Neural progenitor cell (in vitro differentiated cells): ENCODE results near the gene ADAM23.

Source experiments
- EZH2 ChIP-seq: fragments of 200-600 bp; sonication (generic); IDR thresholded peaks from 2 replicates; pipeline ENCODE4 v1.6.1; 2017; ENCODE audit warnings: antibody characterized with exemption, mild to moderate bottlenecking, moderate library complexity
- TF ChIP-seq, protein P1 (sequence below): fragments of 200-600 bp; sonication (generic); IDR thresholded peaks from 2 replicates; pipeline ENCODE4 v1.5.1; 2017; ENCODE audit warnings: antibody characterized with exemption, mild to moderate bottlenecking

DNA sequence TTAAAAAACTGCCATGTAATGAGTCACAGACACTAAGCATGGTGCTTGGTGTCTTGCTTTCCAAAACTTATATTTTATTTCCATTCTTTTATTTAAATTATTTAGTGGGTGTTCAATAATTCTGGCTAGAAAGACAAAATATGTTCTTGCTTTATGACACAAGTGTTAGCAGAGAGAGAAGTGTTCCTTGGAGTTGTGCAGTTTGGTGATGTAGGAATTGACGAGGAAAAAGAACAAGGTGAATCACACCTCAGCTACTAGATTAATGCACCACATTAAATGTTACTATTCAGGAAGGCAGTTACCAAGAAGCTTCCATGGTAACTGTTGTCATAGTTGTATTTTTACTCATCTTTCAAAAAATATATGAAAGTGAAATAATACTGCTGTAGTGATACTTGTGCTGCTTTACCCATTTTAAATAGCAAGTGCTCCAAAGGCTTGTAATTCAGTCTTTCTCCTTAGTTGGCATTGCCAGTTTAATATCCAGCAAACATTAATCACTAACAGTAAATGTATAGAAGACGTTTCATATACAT, 28.3 kb downstream of the ADAM23 start:
- TF ChIP-seq, protein P1, sequence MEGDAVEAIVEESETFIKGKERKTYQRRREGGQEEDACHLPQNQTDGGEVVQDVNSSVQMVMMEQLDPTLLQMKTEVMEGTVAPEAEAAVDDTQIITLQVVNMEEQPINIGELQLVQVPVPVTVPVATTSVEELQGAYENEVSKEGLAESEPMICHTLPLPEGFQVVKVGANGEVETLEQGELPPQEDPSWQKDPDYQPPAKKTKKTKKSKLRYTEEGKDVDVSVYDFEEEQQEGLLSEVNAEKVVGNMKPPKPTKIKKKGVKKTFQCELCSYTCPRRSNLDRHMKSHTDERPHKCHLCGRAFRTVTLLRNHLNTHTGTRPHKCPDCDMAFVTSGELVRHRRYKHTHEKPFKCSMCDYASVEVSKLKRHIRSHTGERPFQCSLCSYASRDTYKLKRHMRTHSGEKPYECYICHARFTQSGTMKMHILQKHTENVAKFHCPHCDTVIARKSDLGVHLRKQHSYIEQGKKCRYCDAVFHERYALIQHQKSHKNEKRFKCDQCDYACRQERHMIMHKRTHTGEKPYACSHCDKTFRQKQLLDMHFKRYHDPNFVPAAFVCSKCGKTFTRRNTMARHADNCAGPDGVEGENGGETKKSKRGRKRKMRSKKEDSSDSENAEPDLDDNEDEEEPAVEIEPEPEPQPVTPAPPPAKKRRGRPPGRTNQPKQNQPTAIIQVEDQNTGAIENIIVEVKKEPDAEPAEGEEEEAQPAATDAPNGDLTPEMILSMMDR = no peak
- TF ChIP-seq EZH2 = no peak
